Measurements from ENCODE around the gene PPL. TPM values are rescaled to one million over a fixed set of nuclear protein-coding genes. Genes with fewer than 3 reads are reported as not detected.

Gene PPL
- total and polyA plus RNA-seq, 8 donors, result 10.4 to 27.2 (median 14.6) TPM

GRCh38 chr16:4948903-4949766 is 12.2 kb upstream of the PPL start:
- ATAC-seq, result no peak

GRCh38 chr16:4947722-4948503 is 11.0 kb upstream of the PPL start:
- H3K27ac ChIP-seq, result no peak overlapping the region
- no peak for TF ChIP-seq CTCF (IDR thresholded peaks at IDR 0.05)
- H3K4me3 ChIP-seq, result no peak overlapping the region
- H3K27me3 ChIP-seq, result no peaks in the 10 kb centered on the region
- no peak for ATAC-seq
- intact Hi-C loops (cut with DNase I), result no loop called here
- H3K9me3 ChIP-seq, result no peaks in the 10 kb centered on the region
- FAIRE-seq, result no peak
- H3K36me3 ChIP-seq, result no peaks in the 10 kb centered on the region
- peaks cover 13 to 23% (median 21%) of the 10 kb centered on the region in 3 donors for H3K4me1 ChIP-seq
- 74 to 75% methylated on average over 16 of the region's 16 CpGs for WGBS, 2 donors
- peak in 1 of 6 donors; percentile 18 for DNase-seq

More at GRCh38 chr16:4948903-4949766, 12.2 kb upstream of the PPL start:
- intact Hi-C loops (cut with DNase I), result no loop called here
- H3K9me3 ChIP-seq, result no peaks in the 10 kb centered on the region
- no peaks in the 10 kb centered on the region for H3K36me3 ChIP-seq
- WGBS, 2 donors, result 62 to 64% methylated on average over 15 to 16 of the region's 16 CpGs
- peaks cover 12 to 21% (median 13%) of the 10 kb centered on the region in 3 donors for H3K4me1 ChIP-seq
- no peak for FAIRE-seq
- no peak overlapping the region for H3K27ac ChIP-seq
- no peaks in the 10 kb centered on the region for H3K27me3 ChIP-seq
- H3K4me3 ChIP-seq, result no peak overlapping the region
- DNase-seq, result peak in 1 of 6 donors; percentile 15
- no peak for TF ChIP-seq CTCF (IDR thresholded peaks at IDR 0.05)

GRCh38 chr16:4946917-4947316 is 10.0 kb upstream of the PPL start:
- no peaks in the 10 kb centered on the region for H3K9me3 ChIP-seq
- no peaks in the 10 kb centered on the region for H3K27me3 ChIP-seq
- no peak overlapping the region for H3K4me3 ChIP-seq
- no peak overlapping the region for H3K27ac ChIP-seq
- ATAC-seq (no peak), DNase-seq (no peak), FAIRE-seq (no peak)
- no peak for TF ChIP-seq CTCF (IDR thresholded peaks at IDR 0.05)
- H3K4me1 ChIP-seq, result peaks cover 13 to 31% (median 21%) of the 10 kb centered on the region in 3 donors
- H3K36me3 ChIP-seq, result no peaks in the 10 kb centered on the region
- intact Hi-C loops (cut with DNase I), result no loop called here

- peak overlapping the region; percentile 70 to 89 (median 81) for H3K27ac ChIP-seq
- H3K27me3 ChIP-seq, result no peaks in the 10 kb centered on the region
- TF ChIP-seq CTCF (IDR thresholded peaks at IDR 0.05), result no peak
- ATAC-seq (peak in 2 of 4 donors; percentile 1), FAIRE-seq (no peak), DNase-seq (peak in 3 of 6 donors; percentile 35 to 68 (median 56))
- peaks cover 13 to 31% (median 21%) of the 10 kb centered on the region in 3 donors for H3K4me1 ChIP-seq
- H3K9me3 ChIP-seq, result no peaks in the 10 kb centered on the region
- H3K4me3 ChIP-seq, result no peak overlapping the region
- H3K36me3 ChIP-seq, result no peaks in the 10 kb centered on the region
- intact Hi-C loops (cut with DNase I), result no loop called here
- whole genome bisulfite sequencing, 2 donors, result 38 to 41% methylated on average over 10 to 11 of the region's 11 CpGs
Observed at GRCh38 chr16:4945560-4946502, 8.9 kb upstream of the PPL start.
